ENCODE data around the gene PDK2.

The PDK2 gene

GRCh38 chr17:50135316-50136095 lies 40.4 kb downstream of the PDK2 start:
- no peaks in the 10 kb centered on the region for H3K9me3 ChIP-seq (ENCODE audit: control insufficient read depth, insufficient read depth, low read length)
- H3K79me2 ChIP-seq (ENCODE audit: control insufficient read depth, low read length) = peaks cover 8% of the 10 kb centered on the region
- no peak overlapping the region for H3K4me3 ChIP-seq (ENCODE audit: low read length)
- peaks cover 62% of the 10 kb centered on the region for H3K36me3 ChIP-seq (ENCODE audit: control insufficient read depth, low read length)
- no peaks in the 10 kb centered on the region for H3K9me2 ChIP-seq (replicated peaks; ENCODE audit: control insufficient read depth, low read length)
- no peak for TF ChIP-seq CTCF (IDR thresholded peaks at IDR 0.05; ENCODE audit: low read depth, low read length, poor library complexity, severe bottlenecking)
- H3K4me2 ChIP-seq (ENCODE audit: low read length) = no peak overlapping the region
- H3K27me3 ChIP-seq (ENCODE audit: control insufficient read depth, low read length) = peaks cover 6% of the 10 kb centered on the region
- H3K27ac ChIP-seq (ENCODE audit: low read depth, low read length) = no peak overlapping the region
- peaks cover 9% of the 10 kb centered on the region for H3K4me1 ChIP-seq (ENCODE audit: control insufficient read depth, low read length)
- H4K20me1 ChIP-seq (ENCODE audit: control insufficient read depth, insufficient read depth, low read depth, low read length) = peaks cover 22% of the 10 kb centered on the region
- 0 out of 2 replicates have a peak, but pooled peaks cover 8% of the 10 kb centered on the region for H3F3A ChIP-seq (ENCODE audit: control insufficient read depth, insufficient read depth)

- Histone ChIP-seq H3K79me2 (ENCODE audit: control insufficient read depth, low read length) (peaks cover 8% of the 10 kb centered on the region), H3K4me2 (ENCODE audit: low read length) (no peak overlapping the region), H3K27me3 (ENCODE audit: control insufficient read depth, low read length) (no peaks in the 10 kb centered on the region; the same call in 1 of the 2 replicates), H3K4me1 (ENCODE audit: control insufficient read depth, low read length) (peaks cover 16% of the 10 kb centered on the region), H4K20me1 (ENCODE audit: control insufficient read depth, insufficient read depth, low read depth, low read length) (peaks cover 22% of the 10 kb centered on the region), H3K9me3 (ENCODE audit: control insufficient read depth, insufficient read depth, low read length) (no peaks in the 10 kb centered on the region), H3K4me3 (ENCODE audit: low read length) (no peak overlapping the region), H3F3A (ENCODE audit: control insufficient read depth, insufficient read depth) (0 out of 2 replicates have a peak, but pooled peaks cover 8% of the 10 kb centered on the region), H3K27ac (ENCODE audit: low read depth, low read length) (no peak overlapping the region), H3K36me3 (ENCODE audit: control insufficient read depth, low read length) (peaks cover 68% of the 10 kb centered on the region), H3K9me2 (replicated peaks; ENCODE audit: control insufficient read depth, low read length) (no peaks in the 10 kb centered on the region)
- TF ChIP-seq CTCF (IDR thresholded peaks at IDR 0.05; ENCODE audit: low read depth, low read length, poor library complexity, severe bottlenecking) (no peak), EZH2phosphoT487 (IDR thresholded peaks at IDR 0.05; ENCODE audit: borderline replicate concordance, low read length) (no peak)
These were observed 41.0 kb downstream of the PDK2 start for GRCh38 chr17:50136096-50136687.

- Histone ChIP-seq H3K79me2 (ENCODE audit: control insufficient read depth, low read length) (peaks cover 13% of the 10 kb centered on the region), H3K4me3 (ENCODE audit: low read length) (no peak overlapping the region), H3K9me2 (replicated peaks; ENCODE audit: control insufficient read depth, low read length) (no peaks in the 10 kb centered on the region), H4K20me1 (ENCODE audit: control insufficient read depth, insufficient read depth, low read depth, low read length) (peaks cover 22% of the 10 kb centered on the region), H3K36me3 (ENCODE audit: control insufficient read depth, low read length) (peaks cover 77% of the 10 kb centered on the region), H3K27ac (ENCODE audit: low read depth, low read length) (no peak overlapping the region), H3K9me3 (ENCODE audit: control insufficient read depth, insufficient read depth, low read length) (no peaks in the 10 kb centered on the region), H3K4me2 (ENCODE audit: low read length) (no peak overlapping the region), H3F3A (ENCODE audit: control insufficient read depth, insufficient read depth) (0 out of 2 replicates have a peak, but pooled peaks cover 8% of the 10 kb centered on the region), H3K4me1 (ENCODE audit: control insufficient read depth, low read length) (peaks cover 24% of the 10 kb centered on the region), H3K27me3 (ENCODE audit: control insufficient read depth, low read length) (no peaks in the 10 kb centered on the region)
- TF ChIP-seq EZH2phosphoT487 (IDR thresholded peaks at IDR 0.05; ENCODE audit: borderline replicate concordance, low read length) (no peak), CTCF (IDR thresholded peaks at IDR 0.05; ENCODE audit: low read depth, low read length, poor library complexity, severe bottlenecking) (no peak)
These were observed 41.9 kb downstream of the PDK2 start for GRCh38 chr17:50137042-50137441.
